Measurements from ENCODE around the gene CHRNA1.
"Not testable (repeated sequence)": the region's sequence is repeated elsewhere in the genome, so short reads cannot be mapped to it uniquely, and the experiment has no call there.

CHRNA1 gene

GRCh38 chr2:174716785-174717184 lies 47.5 kb downstream of the CHRNA1 start:
- no peak for DNase-seq (ENCODE audit: low spot score)

DNA sequence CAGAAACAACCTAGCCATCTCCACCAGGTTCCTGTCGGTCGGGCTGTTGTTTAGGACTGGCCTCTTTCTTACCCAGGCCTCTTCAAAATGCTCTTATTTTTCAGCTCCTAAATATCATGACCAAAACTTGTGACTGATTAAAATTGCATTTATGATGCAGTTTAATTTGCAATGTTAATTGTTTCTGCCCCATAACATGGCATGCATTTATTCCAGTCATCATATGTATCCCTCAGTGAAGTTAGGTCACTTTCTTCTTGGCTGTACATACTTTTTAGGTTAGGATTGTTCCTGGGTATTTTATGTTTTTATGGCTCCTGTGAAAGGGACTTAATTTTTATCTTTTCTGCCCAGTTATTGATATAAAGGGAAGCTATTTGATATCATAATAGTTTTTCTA lies 50.6 kb downstream of the CHRNA1 start:
- DNase-seq (ENCODE audit: low spot score): no peak

DNA sequence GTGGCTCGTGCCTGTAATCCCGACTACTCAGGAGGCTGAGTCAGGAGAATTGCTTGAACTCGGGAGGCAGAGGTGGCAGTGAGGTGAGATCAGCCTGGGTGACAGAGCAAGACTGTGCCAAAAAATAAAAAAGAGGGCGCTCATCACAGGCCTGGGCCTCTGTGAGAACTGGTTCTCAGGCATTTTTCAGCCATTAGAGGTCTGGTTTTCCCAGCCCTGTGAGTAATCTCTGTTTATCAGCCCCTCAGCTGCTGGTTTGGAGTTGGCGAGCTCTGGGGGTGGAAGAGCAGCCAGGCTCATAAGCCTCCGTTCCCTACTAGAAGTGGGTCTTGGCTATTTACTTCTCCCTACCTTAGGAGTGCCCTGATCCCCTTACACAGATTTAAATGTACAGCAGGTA lies 53.1 kb downstream of the CHRNA1 start:
- no peak for DNase-seq (ENCODE audit: low spot score)

- not testable (repeated sequence) for DNase-seq (ENCODE audit: low spot score)
Observed at GRCh38 chr2:174709416-174710004, 54.8 kb downstream of the CHRNA1 start.

DNA sequence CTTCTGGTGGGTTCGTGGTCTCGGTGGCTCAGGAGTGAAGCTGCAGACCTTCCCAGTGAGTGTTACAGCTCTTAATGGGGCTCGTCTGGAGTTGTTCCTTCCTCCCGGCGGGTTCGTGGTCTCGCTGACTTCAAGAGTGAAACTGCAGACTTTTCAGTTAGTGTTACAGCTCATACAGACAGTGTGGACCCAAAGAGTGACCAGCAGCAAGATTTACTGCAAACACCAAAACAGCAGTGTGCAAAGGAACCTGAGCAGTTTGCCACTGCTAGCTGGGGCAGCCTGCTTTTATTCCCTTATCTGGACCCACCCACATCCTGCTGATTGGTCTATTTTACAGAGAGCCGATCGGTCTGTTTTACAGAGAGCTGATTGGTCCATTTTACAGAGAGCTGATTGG lies 55.6 kb downstream of the CHRNA1 start:
- DNase-seq (ENCODE audit: low spot score): no peak

DNA sequence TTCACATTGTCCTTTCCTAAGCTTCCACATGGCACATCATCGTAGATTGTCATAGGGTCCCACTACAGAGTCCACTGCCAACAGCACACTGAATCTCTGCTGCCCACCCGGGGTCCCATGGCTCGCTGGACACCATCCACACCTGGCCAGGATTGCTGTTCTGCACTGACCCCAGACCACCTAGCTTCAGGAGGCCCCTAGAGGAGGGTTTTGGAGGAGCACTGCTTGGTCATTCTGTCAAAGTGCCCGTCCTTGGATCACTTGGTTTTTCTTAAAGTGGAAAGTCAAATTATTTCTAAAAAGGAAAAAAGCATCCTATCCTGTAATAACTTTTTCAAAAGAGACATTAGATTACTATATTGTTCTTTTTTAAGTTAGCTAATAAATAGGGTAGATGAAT lies 59.0 kb downstream of the CHRNA1 start:
- no peak for DNase-seq (ENCODE audit: low spot score)

DNA sequence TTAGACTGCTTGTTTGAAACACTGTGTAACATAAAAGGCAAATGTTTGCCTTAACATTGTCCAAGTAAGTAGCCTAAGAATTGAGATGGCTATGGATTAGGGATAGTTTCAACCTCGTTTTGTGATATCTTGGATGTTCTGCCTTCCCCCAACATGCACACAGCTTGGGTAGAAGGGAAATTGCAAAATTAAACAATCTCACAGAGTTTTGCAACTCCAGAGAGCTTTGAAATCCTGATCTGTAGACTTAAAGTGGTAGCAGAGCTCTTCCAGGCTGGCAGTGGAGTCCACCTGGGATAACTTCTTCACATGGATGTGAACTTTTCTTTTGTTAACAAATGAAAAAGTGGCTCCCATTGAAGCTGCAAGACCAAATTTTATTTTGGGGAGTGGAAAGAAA lies 59.6 kb downstream of the CHRNA1 start:
- no peak for DNase-seq (ENCODE audit: low spot score)

- no peak for DNase-seq (ENCODE audit: low spot score)
Observed at GRCh38 chr2:174704061-174704460, 60.2 kb downstream of the CHRNA1 start.

- no peak for DNase-seq (ENCODE audit: low spot score)
Observed at GRCh38 chr2:174703430-174703829, 60.8 kb downstream of the CHRNA1 start.

GRCh38 chr2:174702541-174702940 lies 61.7 kb downstream of the CHRNA1 start:
- no peak for DNase-seq (ENCODE audit: low spot score)

DNA sequence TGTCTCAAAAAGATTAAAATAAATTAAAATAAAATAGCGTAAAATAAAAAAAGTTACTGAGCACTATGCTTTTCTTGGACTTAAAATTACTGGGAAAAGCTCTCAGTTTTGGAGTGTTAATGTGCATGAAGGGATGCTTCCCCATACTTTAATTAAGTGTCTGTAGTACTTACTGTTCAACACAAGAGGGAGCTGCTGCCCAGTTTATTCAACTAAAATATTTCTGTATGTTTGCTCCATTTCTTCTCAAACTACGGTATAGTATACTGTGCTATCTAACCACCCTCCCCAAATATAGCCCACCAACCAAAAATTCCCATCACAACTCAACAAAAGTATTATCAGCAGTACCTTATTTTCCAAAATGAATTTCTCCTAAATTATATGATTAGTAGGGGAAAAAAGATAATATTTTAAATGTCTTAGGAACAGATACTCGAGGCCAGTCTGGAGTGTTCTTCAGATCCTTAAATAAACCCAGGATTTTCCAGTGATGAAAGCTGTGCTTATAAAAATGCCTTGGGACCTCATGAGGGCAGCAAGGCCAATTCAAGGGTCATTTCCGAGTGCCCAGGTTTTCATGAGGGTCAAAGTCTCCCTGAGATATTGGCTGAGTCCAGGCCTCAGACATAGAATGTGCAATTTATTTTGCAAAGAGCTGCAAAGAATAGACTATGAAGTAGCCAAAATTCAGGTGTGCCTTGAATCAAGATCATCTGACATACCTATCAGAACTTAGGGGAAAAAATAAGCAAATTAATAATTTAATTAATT lies 64.1 kb downstream of the CHRNA1 start:
- no peak for DNase-seq (ENCODE audit: low spot score)
